Measurements from ENCODE around the gene SAMD8. TPM values are rescaled to one million over a fixed set of nuclear protein-coding genes. Genes with fewer than 3 reads are reported as not detected.

The SAMD8 gene
- total and polyA plus RNA-seq, 2 of the 8 experiments (the other 6 are each of a cell fraction or from before 2014, with no cell fraction given) = 11.7 to 20.9 TPM

GRCh38 chr10:75102830-75103673 lies 8.4 kb upstream of the SAMD8 start (continued):
- TF ChIP-seq SIRT6 (IDR thresholded peaks at IDR 0.05; ENCODE audit: low read length) (no peak), HDAC2 (IDR thresholded peaks at IDR 0.05; ENCODE audit: borderline replicate concordance in 1 of 2, low read depth in 2 of 2, low read length in 2 of 2) (no peak), EP300 (IDR thresholded peaks at IDR 0.05; ENCODE audit: borderline replicate concordance in 1 of 2, low read depth in 2 of 2, low read length in 2 of 2) (no peak), CEBPB (IDR thresholded peaks at IDR 0.05; ENCODE audit: low read depth, low read length) (no peak), CBX8 (IDR thresholded peaks at IDR 0.05; ENCODE audit: borderline replicate concordance, low read depth, low read length) (no peak)

All from H1 (cell line).